ENCODE data around the gene SLC24A3. TPM values are rescaled to one million over a fixed set of nuclear protein-coding genes. Genes with fewer than 3 reads are reported as not detected.
"Not testable (repeated sequence)": the region's sequence is repeated elsewhere in the genome, so short reads cannot be mapped to it uniquely, and the experiment has no call there.

SLC24A3 gene
- total RNA-seq, 1 experiment from 2014 or later = 0.04 TPM

DNA sequence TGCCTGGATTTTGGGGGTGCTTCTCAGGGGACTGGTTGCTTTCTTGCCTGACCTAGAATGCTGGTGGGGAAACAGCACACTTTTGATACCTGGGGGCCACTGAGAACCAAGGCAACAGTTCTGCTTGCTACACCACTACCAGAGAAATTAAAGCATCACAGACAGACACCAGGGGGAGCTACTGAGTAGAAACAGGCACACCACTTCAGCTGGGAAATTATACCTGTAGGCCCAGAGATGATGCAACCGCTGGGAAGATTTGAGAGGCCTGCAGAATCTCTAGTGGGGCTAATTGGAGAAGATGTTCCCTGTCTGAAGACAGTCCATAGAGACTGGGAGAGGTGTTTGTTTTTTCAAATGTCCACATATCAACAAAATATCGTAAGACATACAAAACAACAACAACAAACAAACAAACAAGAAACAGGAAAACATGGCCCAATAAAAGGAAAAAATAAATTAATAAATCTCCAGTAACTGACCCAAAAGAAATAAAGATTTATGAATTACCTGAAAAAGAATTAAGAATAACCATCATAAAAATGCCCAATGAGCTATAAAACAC, 416.2 kb downstream of the SLC24A3 start:
- DNase-seq (ENCODE audit: low spot score) = peak; percentile 67

DNA sequence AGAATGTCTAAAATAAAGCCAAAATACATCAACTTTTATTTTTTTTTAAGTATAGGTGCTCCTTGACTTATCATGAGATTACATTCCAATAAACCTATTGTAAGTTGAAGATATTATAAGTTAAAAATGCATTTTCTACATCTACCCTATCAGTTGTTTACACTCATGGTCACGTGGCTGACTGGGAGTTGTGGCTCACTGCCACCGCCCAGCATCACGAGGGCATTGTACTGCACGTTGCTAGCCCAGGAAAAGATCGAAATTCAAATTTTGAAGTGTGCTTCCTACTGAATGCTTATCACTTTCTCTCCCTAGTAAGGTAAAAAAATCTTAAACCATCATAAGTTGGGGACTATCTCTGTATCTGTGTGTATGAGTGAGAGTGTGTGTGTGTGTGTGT, 419.0 kb downstream of the SLC24A3 start:
- no peak for DNase-seq (ENCODE audit: low spot score)

DNA sequence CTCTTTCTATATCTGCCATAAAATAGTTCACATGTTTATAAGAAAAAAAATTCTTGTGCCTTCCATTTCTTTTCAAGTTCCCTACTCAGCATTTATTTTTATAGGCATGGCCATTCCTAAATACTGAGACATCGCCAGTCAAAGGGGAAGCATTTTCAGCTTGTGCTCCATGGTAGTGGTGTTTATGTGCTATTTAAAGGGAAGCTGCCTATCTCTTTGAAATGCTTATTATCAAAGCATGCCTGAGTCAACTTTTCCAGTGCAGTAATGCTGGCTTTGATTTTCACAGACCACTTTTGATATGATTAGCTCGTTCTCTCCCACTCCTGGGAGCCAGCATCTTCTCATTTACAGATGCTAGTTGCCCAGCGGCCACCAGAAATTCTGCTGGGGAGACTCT, 421.5 kb downstream of the SLC24A3 start:
- no peak for DNase-seq (ENCODE audit: low spot score)

DNA sequence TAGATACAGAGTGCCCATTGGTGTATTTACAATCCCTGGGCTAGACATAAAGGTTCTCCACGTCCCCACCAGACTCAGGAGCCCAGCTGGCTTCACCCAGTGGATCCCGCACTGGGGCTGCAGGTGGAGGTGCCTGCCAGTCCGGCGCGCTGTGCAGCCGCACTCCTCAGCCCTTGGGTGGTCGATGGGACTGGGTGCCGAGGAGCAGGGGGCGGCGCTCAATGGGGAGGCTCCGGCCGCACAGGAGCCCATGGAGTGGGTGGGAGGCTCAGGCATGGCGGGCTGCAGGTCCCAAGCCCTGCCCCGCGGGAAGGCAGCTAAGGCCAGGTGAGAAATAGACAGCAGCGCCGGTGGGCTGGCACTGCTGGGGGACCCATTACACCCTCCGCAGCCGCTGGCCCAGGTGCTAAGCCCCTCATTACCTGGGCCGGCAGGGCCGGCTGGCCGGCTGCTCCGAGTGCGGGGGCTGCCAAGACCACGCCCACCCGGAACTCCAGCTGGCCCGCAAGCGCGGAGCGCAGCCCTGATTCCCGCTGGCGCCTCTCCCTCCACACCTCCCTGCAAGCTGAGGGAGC, 427.1 kb downstream of the SLC24A3 start:
- not testable (repeated sequence) for DNase-seq (ENCODE audit: low spot score)

DNA sequence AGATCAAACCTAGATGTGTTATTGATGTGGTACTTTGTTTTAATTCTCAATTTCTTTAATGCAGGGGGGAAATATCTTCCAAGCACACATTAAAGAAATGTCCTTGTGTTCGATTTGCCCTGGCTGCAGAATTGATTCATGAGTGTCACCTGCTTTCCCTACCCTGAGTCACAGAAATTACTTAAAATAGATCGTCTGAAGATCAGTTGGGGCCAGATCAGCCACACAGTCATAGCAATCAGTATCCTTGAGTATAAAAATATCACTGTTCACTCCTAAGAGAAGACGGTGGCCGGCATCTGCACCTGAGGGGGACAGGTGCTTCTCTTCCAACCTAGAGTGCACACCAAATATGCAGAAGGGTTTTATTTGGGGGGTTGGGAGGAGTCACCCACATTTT, 430.4 kb downstream of the SLC24A3 start:
- no peak for DNase-seq (ENCODE audit: low spot score)

DNA sequence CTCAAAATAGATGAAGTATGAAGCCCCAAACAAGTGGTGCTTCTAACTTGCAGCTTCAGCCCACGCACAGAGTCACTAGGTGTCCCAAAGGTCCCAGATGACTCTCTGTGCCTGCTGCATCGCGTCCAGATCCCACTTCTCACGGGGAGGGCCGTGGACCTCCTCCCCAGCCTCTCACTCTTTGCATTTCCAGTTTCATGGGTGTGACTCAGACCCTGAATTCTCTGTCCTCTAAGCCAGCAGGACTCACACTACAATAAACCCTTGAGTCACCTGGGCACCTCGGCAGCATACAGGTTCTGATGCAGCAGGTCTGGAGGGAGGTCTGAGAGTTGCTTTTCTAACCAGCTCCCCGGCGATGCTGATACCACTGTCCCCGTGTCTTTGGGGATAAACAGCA, 431.6 kb downstream of the SLC24A3 start:
- no peak for DNase-seq (ENCODE audit: low spot score)

DNA sequence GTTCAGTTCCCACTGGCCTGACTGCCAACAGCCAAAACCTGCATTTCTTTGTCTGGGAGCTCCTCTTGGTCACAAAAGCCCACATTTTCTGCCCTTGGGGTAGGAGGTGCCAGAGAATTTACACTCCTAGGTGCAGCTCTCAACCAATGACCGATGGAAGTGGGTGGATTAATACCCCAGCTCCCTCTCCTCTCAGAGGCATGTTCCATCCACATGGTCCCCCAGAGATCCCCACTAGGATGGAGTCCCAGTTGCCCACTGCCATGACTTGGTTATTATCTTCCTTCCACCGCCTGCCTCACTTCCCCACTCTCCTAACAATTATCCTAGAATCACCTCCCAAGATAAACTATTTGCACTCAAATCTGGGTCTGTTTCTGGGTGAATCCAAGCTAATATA, 434.5 kb downstream of the SLC24A3 start:
- DNase-seq (ENCODE audit: low spot score) = no peak

DNA sequence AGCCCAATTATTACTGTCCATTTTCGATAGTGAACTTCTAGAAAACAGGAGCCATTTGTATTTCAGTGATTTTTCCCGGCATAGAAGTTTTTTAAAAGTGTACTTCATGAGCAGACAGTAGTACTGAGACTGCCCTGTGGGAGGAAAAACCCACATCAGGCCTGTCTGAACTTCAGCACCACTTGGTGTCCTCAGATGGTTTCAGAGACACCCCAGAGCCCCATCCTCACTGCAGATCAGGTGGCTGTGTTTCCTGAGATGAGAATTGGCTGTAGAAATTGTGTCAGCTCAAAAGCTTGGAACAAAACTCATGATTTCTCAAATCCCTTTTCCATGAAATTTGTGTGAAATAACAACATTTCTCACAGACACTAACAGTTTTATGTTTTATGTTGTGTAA, 435.6 kb downstream of the SLC24A3 start:
- DNase-seq (ENCODE audit: low spot score) = no peak

DNA sequence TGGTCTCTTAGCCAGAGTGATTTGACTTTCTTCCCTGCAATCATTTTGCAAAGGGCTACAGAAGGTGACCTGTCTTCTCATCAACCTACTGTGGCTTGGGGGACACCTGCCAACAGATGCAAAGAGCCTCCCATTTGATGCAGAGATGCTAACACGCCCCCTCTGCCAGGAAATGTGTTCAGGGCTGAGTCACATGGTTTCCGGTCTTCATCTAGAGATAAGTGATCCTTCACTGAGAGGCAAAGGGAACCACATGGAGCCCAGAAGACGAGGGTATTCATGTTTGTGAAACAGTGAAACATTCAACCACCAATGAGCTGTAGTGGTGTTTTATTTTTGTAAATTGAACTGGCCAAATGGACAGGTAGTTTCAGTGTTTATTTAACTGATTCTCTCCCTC, 436.6 kb downstream of the SLC24A3 start:
- DNase-seq (ENCODE audit: low spot score) = no peak

DNA sequence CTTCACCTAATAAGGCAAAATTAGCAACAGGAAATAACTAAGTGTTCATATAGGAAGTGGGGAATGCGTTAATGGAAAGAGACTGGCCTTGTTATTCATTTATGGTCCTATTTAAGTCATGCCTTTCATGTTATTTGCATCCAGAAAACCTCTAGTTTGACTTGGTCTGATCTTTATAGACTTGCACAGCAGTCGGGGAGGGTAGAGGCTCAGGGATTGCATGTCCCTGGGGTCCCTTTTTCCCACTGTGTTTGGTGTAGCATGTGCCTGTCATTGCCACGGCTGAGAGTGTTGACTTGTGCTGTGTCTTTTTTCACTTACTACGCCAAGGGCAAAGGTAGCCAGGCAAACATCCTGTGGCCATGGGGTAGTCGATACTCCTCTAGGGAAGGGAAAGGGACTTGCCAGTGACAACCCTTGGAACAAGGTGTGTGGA, 440.2 kb downstream of the SLC24A3 start:
- DNase-seq (ENCODE audit: low spot score) = no peak

DNA sequence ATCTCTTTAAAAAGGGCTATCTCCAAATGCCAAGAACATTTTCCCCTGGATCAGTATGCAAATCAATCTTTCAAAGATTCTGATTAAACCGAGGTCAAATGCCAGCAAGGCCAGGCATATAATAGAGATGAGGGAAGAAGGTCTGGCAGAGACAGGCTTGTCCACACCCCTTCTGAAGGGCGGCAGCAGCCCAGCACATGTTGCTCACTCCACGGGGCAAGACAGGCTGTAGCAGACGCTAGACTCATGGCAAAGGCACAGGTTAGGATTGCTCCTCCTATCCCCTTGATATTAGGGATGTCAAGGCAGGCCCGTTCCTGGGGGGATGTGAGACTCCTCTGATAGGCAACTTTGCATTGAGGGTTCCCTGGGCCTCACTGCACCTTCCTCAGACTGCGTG, 440.9 kb downstream of the SLC24A3 start:
- DNase-seq (ENCODE audit: low spot score) = no peak

DNA sequence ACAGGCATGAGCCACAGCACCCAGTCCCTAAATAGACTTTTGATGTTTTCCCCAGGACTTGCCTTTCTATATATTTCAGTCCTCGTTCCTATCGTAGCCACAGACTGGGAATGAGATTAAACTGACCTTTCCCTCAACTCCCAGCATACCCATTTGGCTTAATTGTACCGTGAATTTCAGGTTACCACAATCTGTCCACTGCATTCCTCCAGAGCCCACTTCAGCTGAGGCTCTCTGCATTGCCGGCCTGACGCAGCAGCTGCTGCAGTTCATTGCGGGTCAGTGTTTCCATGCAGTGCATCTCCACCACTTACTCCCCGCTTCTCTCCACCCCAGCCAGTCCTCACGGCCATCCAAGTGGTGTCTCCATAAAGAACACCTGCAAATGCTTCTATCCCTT, 442.5 kb downstream of the SLC24A3 start:
- no peak for DNase-seq (ENCODE audit: low spot score)

DNA sequence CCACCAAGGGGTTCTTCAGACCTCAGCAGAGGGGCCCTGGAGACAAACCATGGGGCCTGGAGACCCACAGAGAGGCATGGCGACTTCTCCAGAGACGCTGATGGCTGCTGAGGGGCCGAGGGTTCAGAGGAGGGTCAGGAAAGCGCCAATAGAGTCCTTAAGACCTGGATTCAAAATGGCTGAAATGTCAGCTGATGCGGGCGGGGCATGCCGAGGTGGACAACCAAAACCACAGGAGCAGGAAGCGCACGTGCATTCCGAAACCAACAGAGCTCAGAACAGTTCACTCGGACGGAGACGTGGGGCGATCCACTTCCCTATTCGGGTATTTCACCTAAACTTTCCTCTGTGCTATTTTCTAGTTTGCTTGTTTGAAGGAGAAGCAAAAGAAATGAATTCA, 445.7 kb downstream of the SLC24A3 start:
- DNase-seq (ENCODE audit: low spot score) = no peak

DNA sequence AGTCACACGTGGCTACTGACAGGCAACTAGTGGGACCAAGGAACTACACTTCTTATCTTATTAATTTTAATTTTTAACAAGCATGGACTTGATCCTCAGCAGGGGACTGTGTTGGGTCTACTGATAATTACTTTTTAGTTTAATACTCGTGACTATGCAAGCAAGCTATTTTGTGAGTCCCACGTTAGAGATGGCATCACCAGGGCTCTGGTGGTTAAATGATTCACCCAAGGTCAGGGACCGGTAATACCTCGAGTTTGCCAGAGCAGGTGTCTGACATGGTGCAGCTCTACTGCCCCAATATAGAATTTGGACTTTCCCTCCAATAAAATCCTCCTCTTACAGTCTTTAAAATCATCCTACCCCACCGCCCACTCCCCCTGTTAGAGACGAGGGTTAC, 447.0 kb downstream of the SLC24A3 start:
- DNase-seq (ENCODE audit: low spot score) = no peak

DNA sequence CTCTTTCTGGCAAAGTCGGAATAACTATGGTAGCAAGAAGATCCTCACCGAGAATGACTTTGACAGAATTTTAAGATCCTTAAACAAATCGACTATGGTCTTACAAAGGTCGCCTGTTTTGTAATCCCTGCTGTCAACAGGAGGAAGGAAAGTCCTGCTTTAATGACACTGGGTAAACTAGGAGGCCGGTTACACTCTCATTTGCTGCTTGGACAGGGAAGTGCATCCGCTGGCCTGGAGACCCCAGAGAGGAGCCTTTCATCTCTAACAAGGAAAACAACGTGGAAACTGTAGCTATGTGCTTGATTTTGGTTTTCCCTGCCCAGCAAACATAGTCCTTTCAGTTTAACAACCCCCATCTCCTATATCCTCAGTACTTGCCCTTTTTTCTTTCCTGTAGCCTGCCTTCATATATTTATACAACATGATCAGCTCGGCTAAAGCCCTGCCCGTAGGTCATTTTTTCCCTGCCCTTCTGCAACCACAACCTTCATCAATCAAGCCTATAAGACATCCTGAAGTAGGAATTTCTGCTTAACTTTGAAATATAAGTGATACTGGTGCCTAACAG, 448.5 kb downstream of the SLC24A3 start:
- no peak for DNase-seq (ENCODE audit: low spot score)

DNA sequence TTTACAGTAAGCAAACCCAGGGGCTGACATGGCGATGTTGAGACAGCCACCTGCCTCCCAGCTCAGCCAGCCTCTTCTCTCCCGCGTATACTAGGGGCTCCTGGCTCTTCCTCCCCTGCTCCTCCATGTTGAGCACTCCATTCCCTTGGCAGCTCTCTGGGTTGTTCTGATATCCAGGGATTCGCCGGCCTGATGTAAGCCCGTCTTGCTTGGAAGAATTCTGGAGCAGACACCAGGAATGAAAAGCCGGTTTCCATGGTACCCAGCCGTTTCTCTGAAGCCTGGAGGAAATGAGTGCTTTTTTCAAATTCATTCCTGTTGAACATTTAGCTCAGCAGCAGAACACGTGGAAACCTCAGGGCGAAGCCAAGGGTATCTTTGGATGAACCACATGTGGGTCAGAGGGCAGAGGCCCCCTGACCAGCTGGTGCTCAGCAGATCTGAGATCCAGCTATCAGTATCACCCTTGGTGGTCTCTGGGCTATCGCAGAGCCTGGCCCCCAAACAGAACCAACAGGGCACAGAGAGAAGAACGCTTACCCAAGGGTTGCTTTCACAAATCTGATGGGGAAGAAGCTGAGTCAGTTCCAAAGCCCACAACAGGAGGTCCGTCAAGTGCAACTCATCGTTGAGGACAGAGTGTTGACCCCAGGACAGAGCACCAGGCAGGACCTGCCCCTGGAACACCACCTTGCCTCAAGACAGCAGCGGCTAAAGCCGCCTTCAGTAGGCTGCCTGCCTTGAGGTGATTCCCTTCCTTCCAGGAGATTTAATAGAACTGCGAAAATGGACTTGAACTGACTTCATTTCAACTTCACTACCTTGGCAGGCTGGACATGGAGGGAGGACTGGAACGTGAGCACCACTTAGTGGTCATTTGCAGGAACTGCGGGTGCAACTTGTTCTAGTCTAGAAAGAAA, 449.5 kb downstream of the SLC24A3 start:
- DNase-seq (ENCODE audit: low spot score) = peak; percentile 62

DNA sequence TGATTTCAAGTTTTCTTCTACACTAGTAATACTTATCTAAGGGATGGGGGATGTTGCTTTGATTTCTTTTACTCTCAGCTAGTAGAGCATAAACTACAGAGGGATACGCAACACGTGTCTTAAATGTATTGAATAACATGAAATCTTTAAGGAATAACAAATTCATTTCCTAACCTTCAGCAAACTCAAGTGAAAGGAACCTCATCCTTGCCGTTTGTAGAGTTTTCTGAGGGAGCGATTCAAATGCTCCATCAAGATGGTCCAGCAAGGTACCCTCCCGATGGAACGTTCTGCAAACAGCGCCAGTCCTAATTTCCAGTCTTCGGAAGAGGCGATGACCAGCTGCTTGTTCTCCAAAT, 450.2 kb downstream of the SLC24A3 start:
- no peak for DNase-seq (ENCODE audit: low spot score)

DNA sequence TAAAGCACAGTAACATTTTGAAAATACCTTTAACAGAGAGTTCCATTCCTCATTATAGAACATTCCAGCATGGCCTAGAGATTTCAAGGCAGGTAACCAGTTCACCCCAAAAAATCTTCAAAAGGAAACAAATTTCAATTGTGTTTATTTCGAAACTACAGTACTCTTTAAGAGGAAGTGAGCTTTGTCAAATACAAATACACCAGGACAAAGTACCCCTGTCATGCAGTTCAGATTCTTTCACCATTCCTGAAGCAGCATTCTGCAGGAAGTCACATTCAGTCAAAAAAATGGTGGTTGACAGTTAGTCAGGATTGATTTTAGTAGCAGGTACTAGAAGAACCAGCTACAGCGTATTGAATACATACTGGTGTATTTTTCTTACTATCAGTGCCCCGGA, 456.0 kb downstream of the SLC24A3 start:
- DNase-seq (ENCODE audit: low spot score) = no peak

DNA sequence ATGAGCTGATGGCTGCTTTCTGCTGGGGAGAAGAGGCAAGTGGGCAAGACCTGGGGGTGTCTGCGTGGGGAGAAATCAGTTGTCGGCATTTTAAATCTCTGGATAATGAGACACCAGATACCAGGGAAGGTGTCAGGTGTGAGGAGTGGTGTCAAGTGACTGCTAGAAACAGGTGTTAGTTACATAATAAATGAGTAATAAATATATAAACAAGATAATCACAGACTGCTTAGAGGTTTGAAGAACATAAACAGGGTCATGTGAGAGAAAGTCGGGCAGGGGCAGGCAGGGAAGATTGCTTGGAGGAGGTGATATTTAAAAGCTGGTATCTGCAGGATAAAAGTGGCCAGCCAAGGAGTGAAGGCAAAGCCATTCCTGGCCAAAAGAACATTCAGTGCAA, 458.4 kb downstream of the SLC24A3 start:
- no peak for DNase-seq (ENCODE audit: low spot score)

DNA sequence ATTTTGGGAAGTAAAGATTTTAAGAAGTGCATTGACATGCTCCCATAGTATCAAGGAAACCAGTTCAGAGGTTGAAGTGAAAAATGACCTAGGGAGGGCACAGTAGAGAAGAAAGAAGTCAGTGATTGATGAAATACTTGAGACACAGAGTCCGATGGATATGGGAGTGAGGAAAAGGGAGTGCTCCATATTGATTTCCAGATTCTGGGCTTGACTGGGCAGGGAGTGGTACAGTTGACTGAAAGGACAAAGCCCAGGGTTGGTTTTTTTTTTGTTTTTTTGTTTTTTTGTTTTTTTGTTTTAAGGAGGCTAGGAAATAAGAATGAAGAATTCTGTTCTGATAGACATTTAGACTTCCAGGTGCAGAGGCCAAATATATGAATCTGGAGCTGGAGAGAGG, 458.9 kb downstream of the SLC24A3 start:
- DNase-seq (ENCODE audit: low spot score) = no peak

DNA sequence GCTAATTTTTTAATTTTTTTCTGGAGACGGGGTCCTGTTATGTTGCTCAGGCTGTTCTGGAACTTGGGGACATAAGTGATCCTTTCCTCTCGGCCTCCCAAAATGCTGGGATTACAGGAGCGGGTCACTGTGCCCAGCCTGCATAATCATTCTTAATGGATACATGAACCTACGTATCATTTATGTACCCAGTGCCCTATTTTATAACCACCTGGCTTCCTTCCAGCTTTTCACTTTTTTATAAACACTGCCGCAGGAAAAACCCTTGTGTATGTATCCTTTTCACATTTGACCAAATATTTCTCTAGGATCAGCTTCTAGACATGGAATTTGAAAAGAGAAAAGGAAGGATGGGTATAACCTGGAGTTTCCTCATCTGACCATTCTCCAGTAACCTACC, 460.1 kb downstream of the SLC24A3 start:
- DNase-seq (ENCODE audit: low spot score) = no peak

DNA sequence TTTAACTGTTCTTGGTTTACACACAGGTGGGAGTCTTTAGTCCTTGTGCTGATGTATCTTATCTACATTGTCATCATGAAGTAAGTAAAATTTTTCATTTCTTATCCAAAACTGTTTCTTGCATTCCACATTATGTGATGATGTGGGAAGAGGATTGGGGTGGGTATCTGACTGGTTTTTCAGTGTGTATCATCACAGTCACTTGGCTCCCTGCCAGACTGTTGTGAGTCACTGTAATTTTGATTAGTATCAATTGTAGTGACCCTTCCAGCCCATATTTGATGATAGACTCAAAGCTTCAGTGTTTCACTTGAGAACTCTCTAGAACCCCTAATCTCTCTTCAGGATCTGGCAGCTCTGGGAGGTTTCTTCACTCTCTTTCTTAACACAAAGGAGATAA, 461.1 kb downstream of the SLC24A3 start:
- DNase-seq (ENCODE audit: low spot score) = no peak

DNA sequence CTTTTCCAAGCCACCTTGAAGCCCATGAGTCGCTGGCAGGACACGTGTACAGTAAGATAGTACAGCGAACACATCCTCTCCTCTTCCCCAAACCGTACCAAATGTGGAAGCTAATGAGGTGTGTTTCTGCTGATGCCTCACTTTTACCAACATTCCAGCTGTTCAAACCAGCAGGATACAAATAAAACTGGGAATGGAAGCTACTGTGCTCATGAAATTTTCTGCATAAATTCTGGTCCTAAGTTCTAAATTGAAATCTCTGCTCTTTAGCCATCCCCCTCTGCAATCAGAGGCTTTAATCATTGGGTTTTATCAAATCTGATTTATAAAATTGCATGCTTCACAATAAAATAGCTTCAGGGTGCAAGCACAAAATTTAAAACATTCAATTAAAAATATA, 463.8 kb downstream of the SLC24A3 start:
- DNase-seq (ENCODE audit: low spot score) = no peak
